ENCODE measurements around the gene OR10W1.

DNA sequence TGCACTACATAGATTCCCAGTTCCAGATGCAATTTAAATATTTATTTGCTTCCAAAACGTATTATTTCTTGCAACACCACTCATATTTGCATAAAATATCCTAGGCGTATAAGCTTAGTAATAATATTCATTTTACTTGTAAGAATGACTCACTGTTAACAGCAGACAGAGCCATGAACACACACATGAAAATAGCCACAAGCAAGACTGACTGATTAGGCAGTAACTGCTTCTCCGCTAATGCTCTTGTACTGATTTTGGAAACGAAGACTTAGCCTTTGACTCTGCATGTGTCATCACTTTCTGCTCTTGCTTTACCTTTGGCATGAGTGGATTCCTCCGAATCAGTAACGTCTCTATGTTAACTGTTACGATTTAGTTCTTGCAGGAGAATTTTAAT lies 45.3 kb downstream of the OR10W1 start:
- no peak for TF ChIP-seq POLR2AphosphoS5 (IDR thresholded peaks at IDR 0.05)
- TF ChIP-seq POLR2A (IDR thresholded peaks at IDR 0.05): no peak
- TF ChIP-seq, protein P1, sequence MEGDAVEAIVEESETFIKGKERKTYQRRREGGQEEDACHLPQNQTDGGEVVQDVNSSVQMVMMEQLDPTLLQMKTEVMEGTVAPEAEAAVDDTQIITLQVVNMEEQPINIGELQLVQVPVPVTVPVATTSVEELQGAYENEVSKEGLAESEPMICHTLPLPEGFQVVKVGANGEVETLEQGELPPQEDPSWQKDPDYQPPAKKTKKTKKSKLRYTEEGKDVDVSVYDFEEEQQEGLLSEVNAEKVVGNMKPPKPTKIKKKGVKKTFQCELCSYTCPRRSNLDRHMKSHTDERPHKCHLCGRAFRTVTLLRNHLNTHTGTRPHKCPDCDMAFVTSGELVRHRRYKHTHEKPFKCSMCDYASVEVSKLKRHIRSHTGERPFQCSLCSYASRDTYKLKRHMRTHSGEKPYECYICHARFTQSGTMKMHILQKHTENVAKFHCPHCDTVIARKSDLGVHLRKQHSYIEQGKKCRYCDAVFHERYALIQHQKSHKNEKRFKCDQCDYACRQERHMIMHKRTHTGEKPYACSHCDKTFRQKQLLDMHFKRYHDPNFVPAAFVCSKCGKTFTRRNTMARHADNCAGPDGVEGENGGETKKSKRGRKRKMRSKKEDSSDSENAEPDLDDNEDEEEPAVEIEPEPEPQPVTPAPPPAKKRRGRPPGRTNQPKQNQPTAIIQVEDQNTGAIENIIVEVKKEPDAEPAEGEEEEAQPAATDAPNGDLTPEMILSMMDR (IDR thresholded peaks at IDR 0.05): no peak
- no peak for TF ChIP-seq EP300 (IDR thresholded peaks at IDR 0.05)
